Vagina (tissue), 2 donors: Measurements from ENCODE around the gene ZNF438. TPM values are rescaled to one million over a fixed set of nuclear protein-coding genes. Genes with fewer than 3 reads are reported as not detected.
"Not testable (repeated sequence)": the region's sequence is repeated elsewhere in the genome, so short reads cannot be mapped to it uniquely, and the experiment has no call there.

ENCODE experiments used
- DNase-seq, 2 donors: peaks; one replicate each; pipeline ENCODE4 v3.0.0-alpha.2; 2017; ENCODE audit errors: extremely low spot score in 2 of 2
- H3K27ac ChIP-seq: fragments of 200-600 bp; sonication (generic); one replicate; pipeline ENCODE4 v1.5.1; 2019
- H3K27me3 ChIP-seq: fragments of 200-600 bp; sonication (generic); one replicate; pipeline ENCODE4 v1.5.1; 2019
- H3K36me3 ChIP-seq, 2 donors: fragments of 200-600 bp; sonication (generic); one replicate each; pipeline ENCODE4 v1.5.1; 2017 to 2019
- H3K4me1 ChIP-seq: fragments of 200-600 bp; sonication (generic); one replicate; pipeline ENCODE4 v1.5.1; 2019
- H3K4me3 ChIP-seq, 2 donors: fragments of 200-600 bp; sonication (generic); 1 replicate in 1 of 2; 2 replicates in 1 of 2; pipeline ENCODE4 v1.5.1; 2016 to 2019
- H3K9me3 ChIP-seq: fragments of 200-600 bp; sonication (generic); one replicate; pipeline ENCODE4 v1.5.1; 2019
- CTCF ChIP-seq, 3 experiments: fragments of 450-650 bp in 2 of 3; fragments of 200-600 bp in 1 of 3; sonication (generic) in 1 of 3; IDR thresholded peaks; one replicate each; pipeline ENCODE4 v1.5.1; 2017 to 2019; ENCODE audit warnings: antibody characterized with exemption in 3 of 3, mild to moderate bottlenecking in 2 of 3, moderate library complexity in 2 of 3
- POLR2A ChIP-seq, 2 donors: fragments of 450-650 bp; IDR thresholded peaks; one replicate each; pipeline ENCODE4 v1.6.1; 2017; ENCODE audit warnings: antibody characterized with exemption in 2 of 2, mild to moderate bottlenecking in 2 of 2, moderate library complexity in 2 of 2
- POLR2AphosphoS5 ChIP-seq, 2 donors: sonication (generic); formaldehyde crosslinking; IDR thresholded peaks; one replicate each; pipeline ENCODE4 v1.9.0; 2017; ENCODE audit warnings: antibody characterized with exemption in 2 of 2, mild to moderate bottlenecking in 2 of 2, low read depth in 1 of 2; ENCODE audit not compliant: insufficient read depth in 1 of 2
- intact Hi-C: fragments of 100-400 bp; cut with DNase I; formaldehyde crosslinking; loops from one replicate; pipeline ENCODE4 v1.15.1; 2023
- total RNA-seq: library from RNA; depleted of rRNA; stranded (reverse); fragments of >200 nt; gene quantifications from one replicate; pipeline ENCODE4 v1.2.3, GENCODE V29; 2016

ZNF438 gene
- total RNA-seq, 1 donor from 2014 or later = 11.8 TPM

DNA sequence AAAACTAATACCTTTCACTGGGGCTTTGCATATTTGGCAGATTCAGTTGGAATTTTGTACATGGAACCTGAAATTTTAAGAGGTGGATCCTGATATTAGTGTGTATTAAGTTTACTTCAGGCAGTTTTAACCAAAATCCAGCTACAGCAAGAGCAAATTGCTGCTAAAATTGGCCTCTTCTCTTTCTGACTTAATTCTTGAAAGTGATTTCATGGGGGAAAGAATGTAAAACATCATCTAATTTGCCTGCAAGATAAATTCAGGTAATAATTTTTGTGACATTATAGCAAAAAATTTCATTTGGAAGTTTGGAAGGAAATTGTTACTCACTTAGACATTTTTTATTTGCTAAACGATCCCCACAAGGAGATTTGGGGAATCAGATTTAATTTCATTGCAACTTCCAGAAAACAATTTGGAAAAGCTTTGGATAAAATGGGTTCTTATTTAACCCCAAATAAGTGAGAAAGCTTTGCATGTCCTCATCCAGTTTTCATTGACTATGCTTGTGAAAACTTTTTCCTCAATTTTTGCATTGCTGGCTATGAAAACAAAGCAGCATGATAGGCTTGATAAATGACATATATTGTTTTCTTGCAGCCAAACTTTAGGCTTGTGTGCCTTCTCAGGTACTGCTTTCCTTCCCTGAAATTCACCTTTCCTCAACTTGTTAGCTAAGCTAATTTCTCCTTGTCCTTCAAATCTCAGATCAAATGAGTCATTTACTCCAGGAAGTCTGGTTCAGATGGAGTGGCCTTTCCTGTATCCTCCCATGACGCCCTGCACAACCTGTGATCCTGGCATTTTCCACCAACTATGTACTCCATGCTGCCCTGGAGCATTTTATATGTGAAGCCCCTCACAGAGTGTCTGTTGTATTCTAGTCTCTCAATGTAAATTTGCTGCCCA, 27.4 kb upstream of the ZNF438 start:
- no peak overlapping the region for H3K27ac ChIP-seq
- no peak for DNase-seq
- H3K9me3 ChIP-seq = no peaks in the 10 kb centered on the region
- TF ChIP-seq POLR2AphosphoS5 (IDR thresholded peaks at IDR 0.05; ENCODE audit: insufficient read depth in 1 of 2, low read depth in 1 of 2) (no peak), POLR2A (IDR thresholded peaks at IDR 0.05) (no peak), CTCF (IDR thresholded peaks at IDR 0.05) (no peak)
- no peaks in the 10 kb centered on the region for H3K27me3 ChIP-seq
- no peaks in the 10 kb centered on the region for H3K36me3 ChIP-seq
- intact Hi-C loops = no loop called here
- peaks cover 24% of the 10 kb centered on the region for H3K4me1 ChIP-seq
- no peak overlapping the region for H3K4me3 ChIP-seq

GRCh38 chr10:31056678-31057077, 25.0 kb upstream of the ZNF438 start:
- H3K27me3 ChIP-seq, H3K36me3 ChIP-seq, DNase-seq, H3K4me3 ChIP-seq, H3K9me3 ChIP-seq, intact Hi-C loops, H3K27ac ChIP-seq: not testable (repeated sequence)
- peaks cover 12% of the 10 kb centered on the region for H3K4me1 ChIP-seq

GRCh38 chr10:31055573-31056251, 24.0 kb upstream of the ZNF438 start:
- TF ChIP-seq POLR2AphosphoS5 (IDR thresholded peaks at IDR 0.05; ENCODE audit: insufficient read depth in 1 of 2, low read depth in 1 of 2) (no peak), POLR2A (IDR thresholded peaks at IDR 0.05) (no peak), CTCF (IDR thresholded peaks at IDR 0.05) (no peak)
- Histone ChIP-seq H3K4me3 (no peak overlapping the region), H3K36me3 (no peaks in the 10 kb centered on the region), H3K4me1 (peaks cover 12% of the 10 kb centered on the region), H3K9me3 (no peaks in the 10 kb centered on the region), H3K27me3 (no peaks in the 10 kb centered on the region), H3K27ac (no peak overlapping the region)
- no peak for DNase-seq
- intact Hi-C loops = no loop called here

DNA sequence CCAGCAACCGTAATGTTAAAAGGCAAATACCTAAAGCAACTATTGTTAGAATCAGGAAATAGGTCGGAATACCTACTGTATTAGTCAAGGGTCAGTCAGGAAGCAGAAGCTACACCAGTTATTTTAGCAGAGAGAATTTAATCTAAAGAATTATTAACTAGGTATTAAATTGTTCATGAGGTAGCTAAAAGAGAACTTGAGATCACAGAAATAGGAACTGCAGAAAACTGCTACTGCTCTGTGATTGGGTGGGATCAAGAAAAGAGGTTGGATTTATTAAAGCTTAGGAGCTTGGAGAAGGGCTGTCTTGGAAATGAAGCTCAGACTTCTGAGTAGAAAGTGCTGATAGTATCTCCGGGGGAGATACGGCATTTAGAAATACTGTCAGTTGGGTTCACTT, 20.0 kb upstream of the ZNF438 start:
- no peak for DNase-seq
- no peak overlapping the region for H3K4me3 ChIP-seq
- TF ChIP-seq POLR2AphosphoS5 (IDR thresholded peaks at IDR 0.05; ENCODE audit: insufficient read depth in 1 of 2, low read depth in 1 of 2) (no peak), CTCF (IDR thresholded peaks at IDR 0.05) (no peak)
- H3K36me3 ChIP-seq = no peaks in the 10 kb centered on the region
- intact Hi-C loops = no loop called here
- H3K27ac ChIP-seq = no peak overlapping the region
- H3K4me1 ChIP-seq = no peaks in the 10 kb centered on the region
- no peaks in the 10 kb centered on the region for H3K9me3 ChIP-seq
- H3K27me3 ChIP-seq = no peaks in the 10 kb centered on the region

- Histone ChIP-seq H3K27ac (no peak overlapping the region), H3K36me3 (no peaks in the 10 kb centered on the region), H3K4me1 (no peaks in the 10 kb centered on the region), H3K9me3 (peaks cover 4% of the 10 kb centered on the region), H3K4me3 (no peak overlapping the region), H3K27me3 (no peaks in the 10 kb centered on the region)
- intact Hi-C loops = no loop called here
- no peak for TF ChIP-seq CTCF (IDR thresholded peaks at IDR 0.05)
- TF ChIP-seq POLR2AphosphoS5 (IDR thresholded peaks at IDR 0.05; ENCODE audit: insufficient read depth in 1 of 2, low read depth in 1 of 2) = no peak
- no peak for TF ChIP-seq POLR2A (IDR thresholded peaks at IDR 0.05)
- no peak for DNase-seq
Observed at GRCh38 chr10:31042670-31043069, 11.0 kb upstream of the ZNF438 start.
